Measurements from ENCODE around the gene PTPRA. TPM values are rescaled to one million over a fixed set of nuclear protein-coding genes. Genes with fewer than 3 reads are reported as not detected.

PTPRA gene
- total and polyA plus RNA-seq, 9 of the 15 experiments (the other 6 are each of a cell fraction or from before 2014, with no cell fraction given): 3.4 to 80.5 (median 28.0) TPM

- no peak overlapping the region for H3K9ac ChIP-seq (ENCODE audit: insufficient read depth in 1 of 2, low read depth in 2 of 2, low read length in 2 of 2)
- no peak overlapping the region for H3K4me3 ChIP-seq
- no peak for FAIRE-seq
Observed at GRCh38 chr20:3071266-3071609, 198.0 kb downstream of the PTPRA start.

More at GRCh38 chr20:3071266-3071609, 198.0 kb downstream of the PTPRA start:
- no peaks in the 10 kb centered on the region for H3K9me3 ChIP-seq (replicated peaks; ENCODE audit: control insufficient read depth, insufficient read depth, low read depth, low read length)
- intact Hi-C loops (cut with micrococcal nuclease): no loop called here
- H4K20me1 ChIP-seq (replicated peaks; ENCODE audit: control insufficient read depth, insufficient read depth, low read length): no peaks in the 10 kb centered on the region
- no TSS peak for BruUV-seq (replicated peaks)
- no peaks in the 10 kb centered on the region for H3K36me3 ChIP-seq (ENCODE audit: control insufficient read depth, insufficient read depth, low read length)
- peak in 1 of 4 experiments; percentile 1 for DNase-seq (ENCODE audit: extremely low read depth in 1 of 4, low spot score in 3 of 4)
- POLR2A ChIA-PET: no interaction called here
- H3K27ac ChIP-seq (ENCODE audit: extremely low read depth, low read depth, low read length): no peak overlapping the region
- no peak overlapping the region for H3K4me2 ChIP-seq (ENCODE audit: insufficient read depth, low read length)
- H3K79me2 ChIP-seq (ENCODE audit: control insufficient read depth, insufficient read depth, low read length): no peaks in the 10 kb centered on the region
- no peak overlapping the region for H2AFZ ChIP-seq (ENCODE audit: low read depth, low read length)
- 14% methylated on average over 2 of the region's 16 CpGs for WGBS (ENCODE audit: insufficient coverage, low coverage, missing lambda C conversion rate)
- in situ Hi-C loops (cut with MboI): no loop called here
- H3K4me1 ChIP-seq (replicated peaks in 1 of 2; ENCODE audit: control insufficient read depth in 2 of 2, insufficient read depth in 2 of 2, low read length in 2 of 2): peaks cover 4 to 18% of the 10 kb centered on the region in 2 experiments; a peak in 4 of 5 replicates
- CTCF ChIA-PET (ENCODE audit: low intra/inter-chr PET ratio): no interaction called here
- TF ChIP-seq E2F5 (CRISPR knock-in tag; IDR thresholded peaks at IDR 0.05) (no peak), THAP12 (CRISPR knock-in tag; IDR thresholded peaks at IDR 0.05) (no peak), ETV5 (CRISPR knock-in tag; IDR thresholded peaks at IDR 0.05; ENCODE audit: low read depth) (no peak), ZNF668 (CRISPR knock-in tag; IDR thresholded peaks at IDR 0.05) (no peak), ZNF174 (CRISPR knock-in tag; IDR thresholded peaks at IDR 0.05) (no peak), FOXK2 (conservative IDR thresholded peaks at IDR 0.05 in 1 of 2, IDR thresholded peaks at IDR 0.05 in 1 of 2; ENCODE audit: low read depth in 2 of 2) (no peak), ZSCAN29 (IDR thresholded peaks at IDR 0.05) (no peak), HDAC6 (IDR thresholded peaks at IDR 0.05; ENCODE audit: low read depth, low read length) (no peak), ATF4 (CRISPR knock-in tag; IDR thresholded peaks at IDR 0.05) (no peak), HNRNPK (IDR thresholded peaks at IDR 0.05; ENCODE audit: low read depth, low read length, poor library complexity, severe bottlenecking) (no peak), HES1 (IDR thresholded peaks at IDR 0.05; ENCODE audit: low read depth) (no peak), MAFK (IDR thresholded peaks at IDR 0.05; ENCODE audit: low read length) (no peak), TCF7L2 (IDR thresholded peaks at IDR 0.05; ENCODE audit: low read depth, low read length) (no peak), SRF (CRISPR knock-in tag; IDR thresholded peaks at IDR 0.05) (no peak), EP400 (IDR thresholded peaks at IDR 0.05) (no peak)
- no peaks in the 10 kb centered on the region for H3K27me3 ChIP-seq (ENCODE audit: control insufficient read depth in 2 of 2, insufficient read depth in 2 of 2, low read length in 2 of 2)
- H3K9me1 ChIP-seq (ENCODE audit: control insufficient read depth, insufficient read depth, low read length): no peaks in the 10 kb centered on the region
- no peak for ATAC-seq

All from K562 (cell line).